Naive thymus-derived CD4-positive, alpha-beta T cell (primary cell): ENCODE data around the gene PSMC5. TPM values are rescaled to one million over a fixed set of nuclear protein-coding genes. Genes with fewer than 3 reads are reported as not detected.

Experiments used
- ATAC-seq: fragments of 150-1000 bp; cut with Tn5 transposase; 2 replicates; pipeline ENCODE4 v1.10.0; 2021; ENCODE audit warnings: mild to moderate bottlenecking, moderate library complexity
- CTCF ChIA-PET: fragments of 350-600 bp; sonication (Branson Sonifier 250); formaldehyde crosslinking; loops from one replicate; lab custom pipeline; 2021; ENCODE audit warnings: antibody characterized with exemption; lab: Charles Lee
- POLR2A ChIA-PET: fragments of 350-600 bp; sonication (Branson Sonifier 250); formaldehyde crosslinking; loops from one replicate; lab custom pipeline; 2021; ENCODE audit warnings: antibody characterized with exemption, inconsistent platforms; lab: Charles Lee
- DNase-seq, 9 donors: peaks; one replicate each; pipeline versions ENCODE4 v3.0.0 to v3.0.0-alpha.2; 2020 to 2022; ENCODE audit warnings: mixed read lengths in 1 of 9
- H3K27ac ChIP-seq: one replicate; pipeline ENCODE4 v1.7.0; 2013; ENCODE audit warnings: mild to moderate bottlenecking, low read depth, low read length, moderate library complexity
- H3K27me3 ChIP-seq, 2 donors: one replicate each; pipeline ENCODE4 v1.7.0; 2013; ENCODE audit warnings: low read length in 2 of 2, mild to moderate bottlenecking in 2 of 2, moderate library complexity in 2 of 2; ENCODE audit not compliant: control insufficient read depth in 2 of 2, insufficient read depth in 2 of 2
- H3K36me3 ChIP-seq, 3 experiments: 1 replicate in 2 of 3; 2 replicates in 1 of 3; pipeline ENCODE4 v1.7.0; 2013; ENCODE audit warnings: low read length in 3 of 3, mild to moderate bottlenecking in 3 of 3, moderate library complexity in 1 of 3; ENCODE audit not compliant: insufficient read depth in 3 of 3, control insufficient read depth in 2 of 3
- H3K4me1 ChIP-seq, 2 donors: one replicate each; pipeline ENCODE4 v1.7.0; 2013; ENCODE audit warnings: low read length in 2 of 2, mild to moderate bottlenecking in 2 of 2, moderate library complexity in 1 of 2; ENCODE audit not compliant: control insufficient read depth in 2 of 2, insufficient read depth in 2 of 2
- H3K4me3 ChIP-seq: 2 replicates; pipeline ENCODE4 v1.7.0; 2013; ENCODE audit warnings: mild to moderate bottlenecking, low read length
- H3K9me3 ChIP-seq, 3 experiments: 1 replicate in 2 of 3; 2 replicates in 1 of 3; pipeline ENCODE4 v1.7.0; 2013; ENCODE audit warnings: low read length in 3 of 3; ENCODE audit not compliant: control insufficient read depth in 2 of 3
- H3K27ac Mint-ChIP-seq, 9 donors: one replicate each; pipeline ENCODE4 v1.8.0; 2020 to 2022; ENCODE audit warnings: mixed read lengths in 9 of 9, mild to moderate bottlenecking in 8 of 9, moderate library complexity in 5 of 9, inconsistent platforms in 2 of 9
- H3K27me3 Mint-ChIP-seq, 5 donors: one replicate each; pipeline ENCODE4 v1.8.0; 2021 to 2022; ENCODE audit warnings: mixed read lengths in 5 of 5, mild to moderate bottlenecking in 1 of 5
- H3K36me3 Mint-ChIP-seq, 5 donors: one replicate each; pipeline ENCODE4 v1.8.0; 2020 to 2022; ENCODE audit warnings: mixed read lengths in 5 of 5, mild to moderate bottlenecking in 3 of 5, inconsistent platforms in 1 of 5
- H3K4me1 Mint-ChIP-seq, 7 donors: one replicate each; pipeline ENCODE4 v1.8.0; 2020 to 2022; ENCODE audit warnings: mixed read lengths in 7 of 7, mild to moderate bottlenecking in 3 of 7, inconsistent platforms in 1 of 7
- H3K4me3 Mint-ChIP-seq, 10 donors: one replicate each; pipeline ENCODE4 v1.8.0; 2020 to 2022; ENCODE audit warnings: mild to moderate bottlenecking in 10 of 10, mixed read lengths in 10 of 10, moderate library complexity in 6 of 10, inconsistent platforms in 2 of 10
- H3K9me3 Mint-ChIP-seq, 11 donors: one replicate each; pipeline ENCODE4 v1.8.0; 2020 to 2022; ENCODE audit warnings: mixed read lengths in 11 of 11, mild to moderate bottlenecking in 4 of 11, inconsistent platforms in 1 of 11, moderate library complexity in 1 of 11
- intact Hi-C, 2 donors: fragments of 100-400 bp; cut with micrococcal nuclease; formaldehyde crosslinking; loops; one replicate each; pipeline ENCODE4 v1.15.1; 2023
- polyA plus RNA-seq, 2 donors: library from polyadenylated mRNA; unstranded; fragments of 300-500 nt; fragmentation: Illumina TruSeq; gene quantifications; one replicate each; pipeline ENCODE4 v1.2.3, GENCODE V29; 2021
- total RNA-seq, 6 experiments: library from RNA in 5 of 6; stranded (reverse) in 5 of 6; gene quantifications; 1 replicate in 5 of 6; 2 replicates in 1 of 6; pipeline ENCODE4 v1.2.3 and lab custom pipeline; 2021 to 2026

PSMC5 gene
- total and polyA plus RNA-seq, 7 experiments from 2014 or later: 68.4 to 162 (median 107) TPM

- H3K4me1 Mint-ChIP-seq: peaks cover 34 to 77% (median 69%) of the 10 kb centered on the region in 7 donors
- H3K4me3 Mint-ChIP-seq: no peak overlapping the region
- Histone ChIP-seq H3K4me1 (peaks cover 17 to 37% of the 10 kb centered on the region in 2 donors), H3K27ac (no peak overlapping the region), H3K4me3 (no peak overlapping the region), H3K9me3 (no peaks in the 10 kb centered on the region), H3K36me3 (peaks cover 17 to 92% (median 18%) of the 10 kb centered on the region in 3 experiments), H3K27me3 (no peaks in the 10 kb centered on the region)
- peaks cover 9 to 54% (median 26%) of the 10 kb centered on the region in 5 donors for H3K36me3 Mint-ChIP-seq
- intact Hi-C loops: no loop called here
- DNase-seq: no peak
- peak overlapping the region in 4 of 9 donors; percentile 21 to 89 (median 60) for H3K27ac Mint-ChIP-seq
- no peak for ATAC-seq
- POLR2A ChIA-PET: interaction anchor here (0.6 to 11.6 kb wide), 8 partner anchors 10 to 1320 kb away, joined by 3 to 204 read pairs (median 4); partner anchors contain the start of genes CCDC47, DDX42 and SMARCD2
- H3K9me3 Mint-ChIP-seq: no peaks in the 10 kb centered on the region
- CTCF ChIA-PET: interaction anchor here (0.7 kb wide), 1 partner anchor 124 kb away, joined by 3 read pairs; no protein-coding TSS in a partner anchor
- H3K27me3 Mint-ChIP-seq: no peaks in the 10 kb centered on the region
These were observed 6.0 kb downstream of the PSMC5 start for GRCh38 chr17:63833026-63833740.

GRCh38 chr17:63833741-63834373 is 6.6 kb downstream of the PSMC5 start:
- peaks cover 28 to 77% (median 68%) of the 10 kb centered on the region in 7 donors for H3K4me1 Mint-ChIP-seq
- CTCF ChIA-PET: interaction anchor here (0.6 to 1.7 kb wide), 5 partner anchors 13 to 125 kb away, joined by 3 to 5 read pairs (median 3); partner anchors contain the start of gene CCDC47

GRCh38 chr17:63834431-63835166 is 7.4 kb downstream of the PSMC5 start:
- CTCF ChIA-PET: interaction anchor here (0.6 to 1.7 kb wide), 14 partner anchors 9 to 357 kb away, joined by 3 to 5 read pairs (median 3); partner anchors contain the start of gene CCDC47
- no peaks in the 10 kb centered on the region for H3K9me3 Mint-ChIP-seq
- H3K4me1 Mint-ChIP-seq: peaks cover 21 to 77% (median 67%) of the 10 kb centered on the region in 7 donors
- POLR2A ChIA-PET: interaction anchor here (0.6 to 2.3 kb wide), 12 partner anchors 9 to 140 kb away, joined by 3 to 14 read pairs (median 4); partner anchors contain the start of gene LIMD2
- peaks cover 8 to 48% (median 25%) of the 10 kb centered on the region in 5 donors for H3K36me3 Mint-ChIP-seq
- Histone ChIP-seq H3K4me1 (peaks cover 23 to 42% of the 10 kb centered on the region in 2 donors), H3K27ac (no peak overlapping the region), H3K9me3 (no peaks in the 10 kb centered on the region), H3K27me3 (no peaks in the 10 kb centered on the region), H3K36me3 (peaks cover 15 to 87% (median 18%) of the 10 kb centered on the region in 3 experiments), H3K4me3 (no peak overlapping the region)
- ATAC-seq: peak; percentile 95
- no peaks in the 10 kb centered on the region for H3K27me3 Mint-ChIP-seq
- peak overlapping the region; percentile 26 to 86 (median 69) for H3K27ac Mint-ChIP-seq
- peak in 8 of 9 donors; percentile 45 to 72 (median 61) for DNase-seq
- H3K4me3 Mint-ChIP-seq: peak overlapping the region in 1 of 10 donors; percentile 37
- intact Hi-C loops: loop anchor here in 1 of 2 donors (1.0 to 5.0 kb wide), 3 partner anchors 7 to 387 kb away; partner anchors contain the start of genes CYB561, FTSJ3 and PSMC5

More at GRCh38 chr17:63833741-63834373, 6.6 kb downstream of the PSMC5 start:
- POLR2A ChIA-PET: interaction anchor here (0.6 to 11.6 kb wide), 7 partner anchors 9 to 139 kb away, joined by 3 to 204 read pairs (median 4); partner anchors contain the start of gene SMARCD2
- ATAC-seq (no peak), DNase-seq (no peak)
- peaks cover 9 to 54% (median 26%) of the 10 kb centered on the region in 5 donors for H3K36me3 Mint-ChIP-seq
- no peaks in the 10 kb centered on the region for H3K27me3 ChIP-seq
- H3K4me3 Mint-ChIP-seq: no peak overlapping the region
- H3K27ac ChIP-seq: no peak overlapping the region
- peak overlapping the region in 4 of 9 donors; percentile 34 to 77 (median 42) for H3K27ac Mint-ChIP-seq
- intact Hi-C loops: loop anchor here in 1 of 2 donors (2.0 kb wide), 1 partner anchor 135 kb away; no protein-coding TSS in a partner anchor
- no peaks in the 10 kb centered on the region for H3K9me3 Mint-ChIP-seq
- H3K4me3 ChIP-seq: no peak overlapping the region
- peaks cover 19 to 40% of the 10 kb centered on the region in 2 donors for H3K4me1 ChIP-seq
- peaks cover 17 to 93% (median 18%) of the 10 kb centered on the region in 3 experiments for H3K36me3 ChIP-seq
- no peaks in the 10 kb centered on the region for H3K9me3 ChIP-seq
- H3K27me3 Mint-ChIP-seq: no peaks in the 10 kb centered on the region

GRCh38 chr17:63835167-63835720 is 8.0 kb downstream of the PSMC5 start:
- H3K27ac Mint-ChIP-seq: peak overlapping the region in 6 of 9 donors; percentile 26 to 85 (median 52)
- H3K27me3 Mint-ChIP-seq: no peaks in the 10 kb centered on the region
- Histone ChIP-seq H3K9me3 (no peaks in the 10 kb centered on the region), H3K4me3 (no peak overlapping the region), H3K27ac (no peak overlapping the region), H3K27me3 (no peaks in the 10 kb centered on the region), H3K4me1 (peaks cover 24 to 40% of the 10 kb centered on the region in 2 donors), H3K36me3 (peaks cover 10 to 80% (median 18%) of the 10 kb centered on the region in 3 experiments)
- peak overlapping the region in 1 of 10 donors; percentile 36 for H3K4me3 Mint-ChIP-seq
- H3K9me3 Mint-ChIP-seq: no peaks in the 10 kb centered on the region
- ATAC-seq: no peak
- ChIA-PET CTCF (interaction anchor here (0.6 to 1.7 kb wide), 11 partner anchors 9 to 357 kb away, joined by 3 to 5 read pairs (median 3); partner anchors contain the start of gene CCDC47), POLR2A (interaction anchor here (0.6 to 2.3 kb wide), 9 partner anchors 8 to 141 kb away, joined by 3 to 14 read pairs (median 4); partner anchors contain the start of gene LIMD2)
- peaks cover 4 to 42% (median 20%) of the 10 kb centered on the region in 5 donors for H3K36me3 Mint-ChIP-seq
- peaks cover 16 to 73% (median 62%) of the 10 kb centered on the region in 7 donors for H3K4me1 Mint-ChIP-seq
- intact Hi-C loops: loop anchor here in 1 of 2 donors (1.0 to 5.0 kb wide), 3 partner anchors 8 to 388 kb away; partner anchors contain the start of genes CYB561, FTSJ3 and PSMC5
- DNase-seq: no peak

- DNase-seq (no peak), ATAC-seq (no peak)
- Mint-ChIP-seq H3K9me3 (no peaks in the 10 kb centered on the region), H3K27me3 (no peaks in the 10 kb centered on the region), H3K4me3 (peak overlapping the region in 1 of 10 donors; percentile 4), H3K27ac (peak overlapping the region in 6 of 9 donors; percentile 22 to 62 (median 33)), H3K4me1 (peaks cover 31 to 71% (median 58%) of the 10 kb centered on the region in 7 donors), H3K36me3 (peaks cover 4 to 29% (median 13%) of the 10 kb centered on the region in 5 donors)
- Histone ChIP-seq H3K27me3 (no peaks in the 10 kb centered on the region), H3K9me3 (no peaks in the 10 kb centered on the region), H3K27ac (no peak overlapping the region), H3K4me3 (no peak overlapping the region), H3K4me1 (peaks cover 36 to 37% of the 10 kb centered on the region in 2 donors), H3K36me3 (peaks cover 3 to 65% (median 13%) of the 10 kb centered on the region in 3 experiments)
- ChIA-PET POLR2A (interaction anchor here (0.6 to 13.5 kb wide), 4 partner anchors 9 to 246 kb away, joined by 3 to 204 read pairs (median 30); partner anchors contain the start of genes FTSJ3 and PSMC5), CTCF (interaction anchor here (0.6 to 0.9 kb wide), 2 partner anchors 51 to 403 kb away, joined by 3 read pairs; no protein-coding TSS in a partner anchor)
- intact Hi-C loops: loop anchor here in 1 of 2 donors (5.0 kb wide), 1 partner anchor 390 kb away; the partner anchor contains the start of gene CYB561
These were observed 9.6 kb downstream of the PSMC5 start for GRCh38 chr17:63836811-63837210.
